Stimulated activated CD8-positive, alpha-beta memory T cell treated with anti-CD3 and anti-CD28 coated beads, Interleukin-12 subunit alpha, Interleukin-12 subunit beta, amount 100 ng/mL, for 24 hours (primary cell): Measurements from ENCODE around the gene GSDME.
"Not testable (repeated sequence)": the region's sequence is repeated elsewhere in the genome, so short reads cannot be mapped to it uniquely, and the experiment has no call there.

Experiments used
- DNase-seq: peaks from one replicate; pipeline ENCODE4 v3.0.0-alpha.2; 2020; ENCODE audit errors: extremely low read depth

The GSDME gene

GRCh38 chr7:24741679-24742505, 15.4 kb downstream of the GSDME start:
- DNase-seq, result no peak

DNA sequence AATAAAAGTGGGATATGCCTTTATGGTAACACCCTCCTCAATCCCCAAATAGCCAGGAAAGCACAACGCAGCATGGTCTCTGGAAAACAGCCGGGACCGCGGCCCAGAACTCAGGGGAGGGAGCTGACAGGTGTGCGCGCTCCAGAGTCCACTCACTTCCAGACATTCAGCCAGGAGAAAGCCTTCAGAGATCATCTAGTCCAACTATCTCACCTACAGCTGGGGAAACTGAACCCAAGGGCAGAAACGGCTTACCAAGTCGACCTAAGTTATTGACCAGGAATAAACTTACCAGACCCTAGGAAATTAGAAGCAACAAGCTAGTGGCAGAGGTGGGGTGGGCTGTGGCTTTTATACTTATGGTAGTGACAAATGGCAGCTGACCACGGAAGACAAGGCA, 16.4 kb downstream of the GSDME start:
- no peak for DNase-seq

DNA sequence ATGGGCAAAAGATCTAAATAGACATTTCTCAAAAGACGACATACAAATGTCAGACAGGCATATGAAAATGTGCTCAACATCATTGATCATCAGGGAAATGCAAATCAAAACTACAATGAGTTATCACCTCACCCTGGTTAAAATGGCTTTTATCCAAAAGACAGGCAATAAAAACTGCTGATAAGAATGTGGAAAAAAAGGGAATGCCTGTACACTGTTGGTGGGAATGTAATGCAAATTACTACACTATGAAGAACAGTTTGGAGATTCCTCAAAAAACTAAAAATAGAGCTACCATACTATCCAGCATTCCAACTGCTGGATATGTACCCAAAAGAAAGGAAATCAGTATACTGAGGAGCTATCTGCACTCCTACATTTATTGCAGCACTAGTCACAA, 18.0 kb downstream of the GSDME start:
- DNase-seq, result no peak

DNA sequence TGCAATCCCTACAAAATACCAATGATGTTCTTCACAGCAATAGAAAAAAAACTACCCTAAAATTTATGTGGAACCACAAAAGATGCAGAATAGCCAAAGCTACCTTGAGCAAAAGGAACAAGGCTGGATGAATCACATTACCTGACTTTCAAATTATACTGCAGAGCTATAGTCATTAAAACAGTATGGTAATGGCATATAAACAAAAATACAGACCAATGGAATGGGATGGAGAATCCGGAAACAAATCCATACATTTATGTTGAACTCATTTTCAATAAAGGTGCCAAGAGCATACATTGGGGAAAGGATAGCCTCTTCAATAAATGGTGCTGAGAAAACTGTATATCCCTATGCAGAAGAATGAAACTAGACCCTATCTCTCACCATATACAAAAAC, 18.7 kb downstream of the GSDME start:
- no peak for DNase-seq

DNA sequence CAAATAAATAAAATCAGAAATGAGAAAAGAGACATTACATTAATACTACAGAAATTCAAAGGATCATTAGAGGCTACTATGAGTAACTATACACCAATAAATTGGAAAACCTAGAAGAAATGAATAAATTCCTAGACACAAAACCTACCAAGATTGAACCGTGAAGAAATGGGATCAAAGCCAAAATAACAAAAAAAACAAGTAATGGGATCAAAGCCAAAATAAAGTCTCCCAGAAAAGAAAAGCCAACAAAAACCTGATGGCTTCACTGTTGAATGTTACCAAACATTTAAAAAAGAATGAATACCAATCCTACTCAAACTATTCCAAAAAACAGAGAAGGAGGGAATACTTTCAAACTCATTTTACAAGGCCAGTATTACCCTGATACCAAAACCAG, 20.0 kb downstream of the GSDME start:
- no peak for DNase-seq

GRCh38 chr7:24735594-24735993, 21.7 kb downstream of the GSDME start:
- DNase-seq, result not testable (repeated sequence)

DNA sequence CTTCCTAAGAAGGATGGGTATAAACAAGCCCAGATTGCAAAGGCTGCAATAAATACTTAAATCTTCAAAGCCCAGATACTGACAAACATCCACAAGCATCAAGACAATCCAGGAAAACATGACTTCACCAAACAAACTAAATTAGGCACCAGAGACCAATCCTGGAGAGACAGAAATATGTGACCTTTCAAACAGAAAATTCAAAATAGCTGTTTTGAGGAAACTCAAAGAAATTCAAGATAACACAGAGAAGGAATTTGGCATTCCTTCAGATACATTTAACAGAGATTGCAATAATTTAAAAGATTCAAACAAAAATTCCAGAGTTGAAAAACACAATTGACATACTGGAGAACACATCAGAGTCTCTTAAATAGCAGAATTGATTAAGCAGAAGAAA, 23.0 kb downstream of the GSDME start:
- DNase-seq, result no peak

DNA sequence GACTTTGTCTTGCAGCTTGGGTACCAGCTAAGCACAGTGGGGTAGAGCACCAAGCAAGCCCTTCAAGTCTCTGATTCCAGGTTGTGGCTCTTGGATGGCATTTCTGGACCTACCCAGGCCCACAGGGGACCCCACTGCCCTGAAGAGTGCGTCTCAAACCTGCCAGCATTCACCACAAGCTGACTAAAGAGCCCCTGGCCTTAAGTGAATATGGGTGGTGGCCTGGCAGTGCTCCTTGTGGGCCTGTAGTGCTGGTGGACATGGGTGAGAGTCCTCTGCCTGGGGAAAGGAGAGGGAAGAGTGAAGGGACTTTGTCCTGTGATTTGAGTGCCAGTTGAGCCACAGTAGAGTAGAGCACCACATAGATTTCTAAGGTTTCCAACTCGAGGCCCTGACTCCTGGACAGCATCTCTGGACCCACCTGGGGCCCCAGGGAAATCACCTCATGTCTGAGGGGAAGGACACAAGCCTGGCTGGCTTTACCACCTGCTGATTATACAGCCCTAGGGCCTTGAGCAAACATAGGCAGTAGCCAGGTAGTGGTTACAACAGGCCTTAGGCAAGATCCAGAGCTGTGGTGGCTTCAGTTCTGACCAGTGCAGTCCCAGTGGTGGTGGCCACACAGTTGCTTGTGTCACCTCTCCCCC, 23.7 kb downstream of the GSDME start:
- no peak for DNase-seq

DNA sequence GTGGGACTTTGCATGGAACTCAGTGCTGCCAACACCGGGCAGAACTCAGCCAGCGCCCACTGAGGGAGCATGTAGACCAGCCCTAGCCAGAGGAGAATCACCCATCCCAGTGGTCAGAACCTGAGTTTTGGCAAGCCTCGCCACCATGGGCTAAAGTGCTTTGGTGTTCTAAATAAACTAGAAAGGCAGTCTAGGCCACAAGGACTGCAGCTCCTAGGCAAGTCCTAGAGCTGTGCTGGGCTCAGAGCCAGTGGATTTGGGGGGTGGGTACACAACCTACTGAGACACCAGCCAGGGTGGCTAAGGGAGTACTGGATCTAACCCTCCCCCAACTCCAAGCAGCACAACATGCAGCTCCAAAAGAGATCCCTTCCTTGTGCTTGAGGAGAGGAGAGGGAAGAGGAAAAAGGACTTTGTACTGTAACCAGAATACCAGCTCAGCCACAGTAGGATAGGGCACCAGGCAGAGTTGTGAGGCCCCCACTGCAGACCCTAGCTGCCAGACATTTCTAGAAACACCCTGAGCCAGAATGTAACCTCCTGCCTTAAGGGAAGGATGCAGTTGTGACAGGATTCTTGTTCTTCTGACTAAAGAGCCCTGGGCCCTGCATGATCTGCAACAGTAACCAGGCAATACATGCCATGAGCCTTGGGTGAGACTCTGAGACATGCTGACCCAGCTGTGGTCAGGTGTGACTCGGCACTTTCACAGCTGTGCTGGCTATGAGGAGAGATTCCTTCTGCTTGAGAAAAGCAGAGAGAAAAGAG, 24.4 kb downstream of the GSDME start:
- no peak for DNase-seq

GRCh38 chr7:24731313-24731712, 26.0 kb downstream of the GSDME start:
- DNase-seq, result no peak

GRCh38 chr7:24730018-24730369, 27.3 kb downstream of the GSDME start:
- DNase-seq, result no peak

GRCh38 chr7:24729365-24730017, 27.8 kb downstream of the GSDME start:
- DNase-seq, result no peak

DNA sequence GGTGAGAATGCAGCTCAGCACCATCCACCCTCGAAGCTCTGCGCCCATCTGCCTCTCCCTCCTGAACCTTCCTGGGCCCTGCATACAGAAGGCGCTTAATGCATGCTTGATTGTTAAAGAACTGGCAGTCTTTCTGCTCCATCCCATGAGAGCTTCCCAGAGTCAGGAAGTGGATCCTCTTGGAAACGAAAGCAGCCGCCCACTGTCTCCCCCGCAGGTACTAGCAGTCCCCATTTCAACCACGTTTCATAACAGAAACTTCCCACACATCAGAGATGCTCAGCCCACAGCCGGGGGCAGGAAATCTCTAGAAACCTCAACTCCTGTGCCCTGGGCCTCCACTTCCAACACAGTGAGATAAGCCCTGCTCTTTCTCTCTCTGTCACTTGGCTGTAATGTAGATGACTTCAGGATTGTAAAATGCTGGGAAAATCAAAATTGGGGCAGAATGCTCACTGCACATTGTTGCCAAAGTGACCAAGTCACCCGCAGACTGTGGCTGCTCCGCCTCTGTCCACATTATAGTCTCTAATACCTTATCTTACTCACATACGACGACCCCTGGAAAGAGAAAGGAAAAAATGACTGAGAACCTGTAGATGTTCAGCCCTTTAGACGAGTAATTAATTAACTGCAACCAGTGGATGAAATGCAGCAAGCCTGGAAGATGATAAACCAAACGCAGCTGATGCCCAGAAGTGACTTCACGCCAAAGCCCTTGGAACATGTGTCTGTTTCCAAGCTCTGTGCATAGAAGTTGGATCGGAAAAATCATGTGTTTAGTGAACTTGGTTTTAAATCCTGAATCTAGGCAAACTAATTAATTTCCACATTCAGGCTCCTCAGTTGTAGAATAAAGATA, 28.5 kb downstream of the GSDME start:
- no peak for DNase-seq

- no peak for DNase-seq
Observed at GRCh38 chr7:24728121-24728500, 29.2 kb downstream of the GSDME start.

DNA sequence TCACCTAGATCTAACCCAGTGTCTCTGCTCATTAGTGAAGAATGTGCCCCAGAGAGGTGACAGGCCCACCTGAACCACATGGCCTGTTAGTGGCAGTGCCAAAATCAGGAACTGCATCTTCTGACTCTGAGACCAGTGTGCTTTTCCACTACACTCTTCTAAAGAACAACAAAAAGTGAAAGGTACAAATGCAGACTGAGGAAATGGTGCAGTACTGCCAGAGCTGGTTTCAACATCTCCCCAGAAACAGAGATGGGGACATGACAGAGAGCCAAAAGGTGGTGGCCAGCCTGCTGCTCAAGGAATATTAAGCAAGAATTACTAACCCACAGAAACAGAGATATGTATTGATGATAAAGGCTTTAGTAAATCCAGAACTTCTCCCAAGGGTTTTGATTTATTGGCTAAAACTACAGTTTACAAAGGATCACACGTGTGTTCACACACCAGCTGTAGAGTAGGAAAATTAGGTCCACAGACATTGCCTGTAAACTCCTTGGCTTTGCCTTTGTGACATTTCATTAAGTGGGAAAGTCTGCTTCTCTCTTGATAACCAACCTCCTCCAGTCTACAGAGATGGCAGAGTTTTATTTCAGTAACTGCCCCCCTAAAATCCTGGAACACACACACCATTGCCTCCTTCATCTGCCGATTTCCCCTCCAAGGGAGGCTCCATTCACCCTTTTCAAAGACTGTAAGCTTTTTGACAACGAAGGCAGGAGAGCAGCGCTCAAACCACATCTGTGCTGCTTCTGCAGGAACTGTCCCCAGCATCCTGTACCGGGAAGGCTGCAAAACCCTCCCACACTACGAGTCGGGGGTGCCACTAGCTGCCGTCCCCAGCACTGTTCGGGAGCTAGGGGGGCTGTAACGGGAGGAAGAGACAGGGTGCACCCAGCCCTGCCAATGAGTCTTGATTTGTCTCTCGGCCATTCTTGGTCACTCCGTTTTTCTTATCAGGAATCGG, 29.8 kb downstream of the GSDME start:
- no peak for DNase-seq

- DNase-seq, result no peak
Observed at GRCh38 chr7:24725554-24726241, 31.6 kb downstream of the GSDME start.

GRCh38 chr7:24724451-24725190, 32.6 kb downstream of the GSDME start:
- no peak for DNase-seq

GRCh38 chr7:24723178-24723530, 34.1 kb downstream of the GSDME start:
- DNase-seq, result no peak
